Esophagus muscularis mucosa (tissue), 4 donors: ENCODE data around the gene CIRBP.

Experiments
- CTCF ChIP-seq, 3 experiments: fragments of 200-600 bp in 2 of 3; fragments of 450-650 bp in 1 of 3; sonication (generic) in 2 of 3; IDR thresholded peaks; one replicate each; pipeline ENCODE4 v1.5.1; 2017 to 2019; ENCODE audit warnings: antibody characterized with exemption in 3 of 3, mild to moderate bottlenecking in 2 of 3, moderate library complexity in 1 of 3
- EP300 ChIP-seq: sonication (generic); formaldehyde crosslinking; IDR thresholded peaks from one replicate; pipeline ENCODE4 v1.6.1; 2017; ENCODE audit warnings: antibody characterized with exemption
- POLR2A ChIP-seq: fragments of 450-650 bp; IDR thresholded peaks from one replicate; pipeline ENCODE4 v1.6.1; 2017; ENCODE audit warnings: antibody characterized with exemption, moderate library complexity, mild to moderate bottlenecking, low read depth

GRCh38 chr19:1251330-1252220, 17.6 kb upstream of the CIRBP start:
- TF ChIP-seq POLR2A, result no peak
- no peak for TF ChIP-seq CTCF (IDR thresholded peaks at IDR 0.05)
- no peak for TF ChIP-seq EP300
